WTC11 (cell line): ENCODE data around the gene CD9. TPM values are rescaled to one million over a fixed set of nuclear protein-coding genes. Genes with fewer than 3 reads are reported as not detected.

ENCODE experiments used
- ATAC-seq: fragments of 200-7000 bp; cut with Tn5 transposase; 2 replicates; pipeline ENCODE4 v1.10.0; 2021; ENCODE audit warnings: mild to moderate bottlenecking, moderate library complexity
- CTCF ChIA-PET: fragments of 300-600 bp; sonication (Branson Sonifier 250); formaldehyde crosslinking; loops from one replicate; lab custom pipeline; 2021; ENCODE audit warnings: antibody characterized with exemption; lab: Charles Lee
- POLR2A ChIA-PET: fragments of 350-600 bp; sonication (Branson Sonifier 250); formaldehyde crosslinking; loops from one replicate; lab custom pipeline; 2021; ENCODE audit warnings: antibody characterized with exemption; lab: Charles Lee
- DNase-seq: peaks from one replicate; pipeline ENCODE4 v3.0.0; 2021; ENCODE audit warnings: low spot score
- H3K27ac Mint-ChIP-seq: 2 replicates; pipeline ENCODE4 v1.8.0; 2021; ENCODE audit warnings: mixed read lengths
- H3K27me3 Mint-ChIP-seq: 2 replicates; pipeline ENCODE4 v1.8.0; 2021; ENCODE audit warnings: low read depth, mild to moderate bottlenecking, moderate library complexity, mixed read lengths
- H3K36me3 Mint-ChIP-seq: 2 replicates; pipeline ENCODE4 v1.8.0; 2021; ENCODE audit warnings: mixed read lengths
- H3K4me1 Mint-ChIP-seq: 2 replicates; pipeline ENCODE4 v1.8.0; 2022; ENCODE audit warnings: mixed read lengths
- H3K4me3 Mint-ChIP-seq: 2 replicates; pipeline ENCODE4 v1.8.0; 2021; ENCODE audit warnings: mild to moderate bottlenecking, moderate library complexity, mixed read lengths
- H3K9me3 Mint-ChIP-seq: 2 replicates; pipeline ENCODE4 v1.8.0; 2021; ENCODE audit warnings: mixed read lengths
- ATF2 ChIP-seq: sonication (generic); formaldehyde crosslinking; IDR thresholded peaks from 2 replicates; pipeline ENCODE4 v1.8.1; 2022; ENCODE audit warnings: low read depth, missing genetic modification reagents, borderline replicate concordance
- CREM ChIP-seq: sonication (generic); formaldehyde crosslinking; IDR thresholded peaks from 2 replicates; pipeline ENCODE4 v1.8.1; 2022; ENCODE audit warnings: mild to moderate bottlenecking, missing genetic modification reagents, moderate library complexity
- FOXK1 ChIP-seq: sonication (generic); formaldehyde crosslinking; IDR thresholded peaks from 2 replicates; pipeline ENCODE4 v1.8.0; 2022; ENCODE audit warnings: mild to moderate bottlenecking, moderate library complexity, missing genetic modification reagents
- FOXP4 ChIP-seq: sonication (generic); formaldehyde crosslinking; IDR thresholded peaks from 2 replicates; pipeline ENCODE4 v1.8.0; 2022; ENCODE audit warnings: mild to moderate bottlenecking, missing genetic modification reagents
- JUN ChIP-seq: sonication (generic); formaldehyde crosslinking; IDR thresholded peaks from 2 replicates; pipeline ENCODE4 v1.8.0; 2023; ENCODE audit warnings: mild to moderate bottlenecking, missing genetic modification reagents
- MAX ChIP-seq: sonication (generic); formaldehyde crosslinking; IDR thresholded peaks from 2 replicates; pipeline ENCODE4 v1.8.0; 2022; ENCODE audit warnings: mild to moderate bottlenecking, missing genetic modification reagents
- NFE2L1 ChIP-seq: sonication (generic); formaldehyde crosslinking; IDR thresholded peaks from 2 replicates; pipeline ENCODE4 v1.8.1; 2023; ENCODE audit warnings: missing genetic modification reagents
- NFYB ChIP-seq: sonication (generic); formaldehyde crosslinking; conservative IDR thresholded peaks from 2 replicates; pipeline ENCODE4 v1.8.0; 2022; ENCODE audit warnings: low read depth, missing genetic modification reagents
- NR1H2 ChIP-seq: sonication (generic); formaldehyde crosslinking; IDR thresholded peaks from 2 replicates; pipeline ENCODE4 v1.9.0; 2021; ENCODE audit warnings: mild to moderate bottlenecking, moderate library complexity, missing genetic modification reagents
- NR2C2 ChIP-seq: sonication (generic); formaldehyde crosslinking; IDR thresholded peaks from 2 replicates; pipeline ENCODE4 v1.8.0; 2022; ENCODE audit warnings: mild to moderate bottlenecking, missing genetic modification reagents
- NR3C1 ChIP-seq: sonication (generic); formaldehyde crosslinking; conservative IDR thresholded peaks from 2 replicates; pipeline ENCODE4 v1.8.1; 2023; ENCODE audit warnings: low read depth, mild to moderate bottlenecking, missing genetic modification reagents
- RELA ChIP-seq: sonication (generic); formaldehyde crosslinking; IDR thresholded peaks from 2 replicates; pipeline ENCODE4 v1.8.1; 2022; ENCODE audit warnings: missing genetic modification reagents, mild to moderate bottlenecking, borderline replicate concordance
- TP53 ChIP-seq: sonication (generic); formaldehyde crosslinking; IDR thresholded peaks from 2 replicates; pipeline ENCODE4 v1.8.1; 2023; ENCODE audit warnings: mild to moderate bottlenecking, missing genetic modification reagents
- ZNF219 ChIP-seq: sonication (generic); formaldehyde crosslinking; IDR thresholded peaks from 2 replicates; pipeline ENCODE4 v1.8.0; 2023; ENCODE audit warnings: missing genetic modification reagents, mild to moderate bottlenecking, borderline replicate concordance
- ZNF263 ChIP-seq: sonication (generic); formaldehyde crosslinking; IDR thresholded peaks from 2 replicates; pipeline ENCODE4 v1.8.1; 2022; ENCODE audit warnings: low read depth, mild to moderate bottlenecking, moderate library complexity, missing genetic modification reagents
- ZNF416 ChIP-seq: fragments of 250-450 bp; sonication (Bioruptor Pico); IDR thresholded peaks from 2 replicates; pipeline ENCODE4 v1.9.0; 2021; ENCODE audit warnings: mild to moderate bottlenecking, inconsistent platforms
- ZNF425 ChIP-seq: fragments of 250-450 bp; sonication (Bioruptor Pico); conservative IDR thresholded peaks from 2 replicates; pipeline ENCODE4 v1.9.0; 2021; ENCODE audit warnings: mild to moderate bottlenecking
- ZNF512 ChIP-seq: sonication (generic); formaldehyde crosslinking; IDR thresholded peaks from 2 replicates; pipeline ENCODE4 v1.8.1; 2022; ENCODE audit warnings: missing genetic modification reagents, borderline replicate concordance
- ZNF671 ChIP-seq: fragments of 250-450 bp; sonication (Bioruptor Pico); IDR thresholded peaks from 2 replicates; pipeline ENCODE4 v1.8.0; 2021; ENCODE audit warnings: mild to moderate bottlenecking
- total RNA-seq: library from RNA; stranded (reverse); gene quantifications from 3 replicates; pipeline ENCODE4 v1.2.3, GENCODE V29; 2021
- TF ChIP-seq, protein P1 (sequence below): sonication (generic); formaldehyde crosslinking; IDR thresholded peaks from 2 replicates; pipeline ENCODE4 v1.8.1; 2023; ENCODE audit warnings: mild to moderate bottlenecking, missing genetic modification reagents, borderline replicate concordance
- TF ChIP-seq, protein P2 (sequence below): sonication (generic); formaldehyde crosslinking; IDR thresholded peaks from 2 replicates; pipeline ENCODE4 v1.8.0; 2023; ENCODE audit warnings: missing genetic modification reagents

Gene CD9
- total RNA-seq, 1 experiment from 2014 or later = 260 TPM

- CTCF ChIA-PET = interaction anchor here (0.9 to 1.8 kb wide), 3 partner anchors 20 to 46 kb away, joined by 4 to 10 read pairs (median 6); no protein-coding TSS in a partner anchor
- peak overlapping the region; percentile 72 for H3K27ac Mint-ChIP-seq
- POLR2A ChIA-PET = no interaction called here
- no peak for TF ChIP-seq NR2C2
- no peak for TF ChIP-seq FOXK1 (CRISPR knock-in tag)
- no peak for TF ChIP-seq NFE2L1 (CRISPR knock-in tag)
- TF ChIP-seq NFYB = no peak
- TF ChIP-seq ZNF219 = no peak
- no peak for TF ChIP-seq ZNF416 (CRISPR knock-in tag)
- no peak for TF ChIP-seq ZNF512
- no peak for TF ChIP-seq NR1H2 (CRISPR knock-in tag)
- no peak for TF ChIP-seq ZNF263 (CRISPR knock-in tag)
- no peak for TF ChIP-seq ZNF671 (CRISPR knock-in tag)
- TF ChIP-seq, protein P1, sequence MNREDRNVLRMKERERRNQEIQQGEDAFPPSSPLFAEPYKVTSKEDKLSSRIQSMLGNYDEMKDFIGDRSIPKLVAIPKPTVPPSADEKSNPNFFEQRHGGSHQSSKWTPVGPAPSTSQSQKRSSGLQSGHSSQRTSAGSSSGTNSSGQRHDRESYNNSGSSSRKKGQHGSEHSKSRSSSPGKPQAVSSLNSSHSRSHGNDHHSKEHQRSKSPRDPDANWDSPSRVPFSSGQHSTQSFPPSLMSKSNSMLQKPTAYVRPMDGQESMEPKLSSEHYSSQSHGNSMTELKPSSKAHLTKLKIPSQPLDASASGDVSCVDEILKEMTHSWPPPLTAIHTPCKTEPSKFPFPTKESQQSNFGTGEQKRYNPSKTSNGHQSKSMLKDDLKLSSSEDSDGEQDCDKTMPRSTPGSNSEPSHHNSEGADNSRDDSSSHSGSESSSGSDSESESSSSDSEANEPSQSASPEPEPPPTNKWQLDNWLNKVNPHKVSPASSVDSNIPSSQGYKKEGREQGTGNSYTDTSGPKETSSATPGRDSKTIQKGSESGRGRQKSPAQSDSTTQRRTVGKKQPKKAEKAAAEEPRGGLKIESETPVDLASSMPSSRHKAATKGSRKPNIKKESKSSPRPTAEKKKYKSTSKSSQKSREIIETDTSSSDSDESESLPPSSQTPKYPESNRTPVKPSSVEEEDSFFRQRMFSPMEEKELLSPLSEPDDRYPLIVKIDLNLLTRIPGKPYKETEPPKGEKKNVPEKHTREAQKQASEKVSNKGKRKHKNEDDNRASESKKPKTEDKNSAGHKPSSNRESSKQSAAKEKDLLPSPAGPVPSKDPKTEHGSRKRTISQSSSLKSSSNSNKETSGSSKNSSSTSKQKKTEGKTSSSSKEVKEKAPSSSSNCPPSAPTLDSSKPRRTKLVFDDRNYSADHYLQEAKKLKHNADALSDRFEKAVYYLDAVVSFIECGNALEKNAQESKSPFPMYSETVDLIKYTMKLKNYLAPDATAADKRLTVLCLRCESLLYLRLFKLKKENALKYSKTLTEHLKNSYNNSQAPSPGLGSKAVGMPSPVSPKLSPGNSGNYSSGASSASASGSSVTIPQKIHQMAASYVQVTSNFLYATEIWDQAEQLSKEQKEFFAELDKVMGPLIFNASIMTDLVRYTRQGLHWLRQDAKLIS = no peak
- no peak for TF ChIP-seq CREM
- TF ChIP-seq, protein P2, sequence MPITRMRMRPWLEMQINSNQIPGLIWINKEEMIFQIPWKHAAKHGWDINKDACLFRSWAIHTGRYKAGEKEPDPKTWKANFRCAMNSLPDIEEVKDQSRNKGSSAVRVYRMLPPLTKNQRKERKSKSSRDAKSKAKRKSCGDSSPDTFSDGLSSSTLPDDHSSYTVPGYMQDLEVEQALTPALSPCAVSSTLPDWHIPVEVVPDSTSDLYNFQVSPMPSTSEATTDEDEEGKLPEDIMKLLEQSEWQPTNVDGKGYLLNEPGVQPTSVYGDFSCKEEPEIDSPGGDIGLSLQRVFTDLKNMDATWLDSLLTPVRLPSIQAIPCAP = no peak
- no peak for TF ChIP-seq TP53 (CRISPR knock-in tag)
- H3K4me3 Mint-ChIP-seq = no peak overlapping the region
- H3K4me1 Mint-ChIP-seq = peaks cover 39% of the 10 kb centered on the region
- peaks cover 69% of the 10 kb centered on the region for H3K36me3 Mint-ChIP-seq
- no peaks in the 10 kb centered on the region for H3K9me3 Mint-ChIP-seq
- no peak for ATAC-seq
- no peaks in the 10 kb centered on the region for H3K27me3 Mint-ChIP-seq
- DNase-seq = no peak
These were observed 33.1 kb downstream of the CD9 start for GRCh38 chr12:6233121-6233971.

DNA sequence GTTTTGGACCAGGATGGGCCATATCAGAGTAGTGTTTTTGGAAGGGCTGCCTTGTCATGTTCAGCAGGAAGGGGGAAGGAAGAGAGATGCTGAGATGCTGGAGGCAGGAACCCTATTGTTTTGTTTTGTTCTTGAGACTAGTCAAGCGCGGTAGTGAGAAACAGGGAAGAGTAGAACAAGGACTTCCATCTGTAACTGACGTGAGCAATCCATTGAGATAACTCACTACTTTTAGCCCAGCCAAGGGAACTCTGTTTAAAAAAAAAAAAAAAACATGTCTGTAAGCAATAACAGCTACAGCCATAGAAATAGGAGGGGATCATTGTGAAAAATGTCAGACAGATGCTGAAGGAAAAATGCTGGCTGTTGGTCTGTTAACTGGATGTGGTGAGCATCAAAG is 34.0 kb downstream of the CD9 start:
- peak overlapping the region; percentile 72 for H3K27ac Mint-ChIP-seq

More for the DNA sequence above, 34.0 kb downstream of the CD9 start:
- POLR2A ChIA-PET = no interaction called here
- no peak for ATAC-seq
- H3K9me3 Mint-ChIP-seq = no peaks in the 10 kb centered on the region
- CTCF ChIA-PET = no interaction called here
- no peak overlapping the region for H3K4me3 Mint-ChIP-seq
- DNase-seq = no peak
- no peak for TF ChIP-seq RELA (CRISPR knock-in tag)
- TF ChIP-seq ATF2 (CRISPR knock-in tag) = no peak
- TF ChIP-seq JUN = no peak
- no peak for TF ChIP-seq NR3C1 (CRISPR knock-in tag)
- no peak for TF ChIP-seq ZNF425 (CRISPR knock-in tag)
- no peak for TF ChIP-seq FOXP4
- no peak for TF ChIP-seq MAX (CRISPR knock-in tag)
- peaks cover 38% of the 10 kb centered on the region for H3K4me1 Mint-ChIP-seq
- H3K36me3 Mint-ChIP-seq = peaks cover 75% of the 10 kb centered on the region
- no peaks in the 10 kb centered on the region for H3K27me3 Mint-ChIP-seq
